Keratinocyte (primary cell): ENCODE results near the gene ADAD2.

Source experiments
- CTCF ChIP-seq, 3 experiments: IDR thresholded peaks in 1 of 3; conservative IDR thresholded peaks in 1 of 3; optimal IDR thresholded peaks in 1 of 3; 2 replicates in 2 of 3; 3 replicates in 1 of 3; pipeline versions ENCODE3 to v1.5.1; 2011; ENCODE audit warnings: low read length in 3 of 3, mild to moderate bottlenecking in 3 of 3, moderate library complexity in 2 of 3, control low read depth in 1 of 3, inconsistent platforms in 1 of 3; ENCODE audit not compliant: insufficient read depth in 2 of 3; ENCODE audit errors: extremely low read depth in 1 of 3
- EZH2 ChIP-seq: IDR thresholded peaks from one replicate; pipeline ENCODE4 v1.6.1; 2012; ENCODE audit warnings: inconsistent platforms, mild to moderate bottlenecking, low read length, moderate library complexity

GRCh38 chr16:84165746-84166145, 25.2 kb upstream of the ADAD2 start:
- TF ChIP-seq CTCF (optimal IDR thresholded peaks at IDR 0.05 in 1 of 3, IDR thresholded peaks at IDR 0.05 in 1 of 3, conservative IDR thresholded peaks at IDR 0.05 in 1 of 3; ENCODE audit: extremely low read depth in 1 of 3, insufficient read depth in 2 of 3, low read length in 3 of 3) (no peak), EZH2 (no peak)
